Activated T-helper 9 cell treated with anti-CD3 and anti-CD28 coated beads, Interleukin-2, amount 50 U/mL, for 16 hours (primary cell): ENCODE data around the gene NCK2.

Source experiments
- DNase-seq: peaks from one replicate; pipeline ENCODE4 v3.0.0-alpha.2; 2020; ENCODE audit warnings: low read depth

NCK2 gene

DNA sequence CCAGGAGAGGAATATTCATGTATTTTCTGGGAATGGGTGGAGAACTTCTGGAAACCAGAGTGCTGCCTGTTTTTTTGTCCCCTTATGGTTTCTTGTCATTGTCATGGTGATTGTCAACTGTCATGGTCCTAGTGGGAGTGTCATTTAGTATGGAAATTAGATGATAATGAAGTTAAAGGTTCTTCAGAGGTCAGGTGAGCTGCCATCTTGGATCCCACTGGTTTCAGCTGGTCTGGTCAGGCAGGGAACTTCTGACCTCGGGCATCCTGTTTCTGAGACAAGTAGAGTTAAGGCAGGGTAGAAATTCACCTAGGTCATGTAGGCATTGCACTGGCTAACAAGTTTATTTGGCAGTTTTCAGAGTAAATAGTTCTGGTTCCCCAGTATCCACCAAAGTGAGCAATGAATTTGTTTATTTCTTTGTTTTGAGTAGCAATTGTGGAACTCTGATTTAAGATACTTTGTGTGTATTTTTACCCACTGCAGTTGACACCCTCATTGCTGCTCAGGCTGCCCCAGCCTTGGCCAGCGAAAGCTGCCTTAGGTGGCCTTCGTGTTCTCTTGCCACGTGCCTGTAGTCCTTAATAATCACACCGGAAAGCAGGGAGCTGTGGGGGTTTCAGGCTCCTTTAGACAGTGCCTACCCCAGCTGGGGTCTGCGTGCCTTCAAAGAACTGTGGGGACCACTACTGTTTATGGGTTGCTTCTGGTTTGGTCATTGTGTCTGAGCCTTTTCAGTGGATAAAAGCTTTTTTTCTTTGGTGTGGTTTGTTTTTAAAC lies 48.7 kb downstream of the NCK2 start:
- DNase-seq: no peak

DNA sequence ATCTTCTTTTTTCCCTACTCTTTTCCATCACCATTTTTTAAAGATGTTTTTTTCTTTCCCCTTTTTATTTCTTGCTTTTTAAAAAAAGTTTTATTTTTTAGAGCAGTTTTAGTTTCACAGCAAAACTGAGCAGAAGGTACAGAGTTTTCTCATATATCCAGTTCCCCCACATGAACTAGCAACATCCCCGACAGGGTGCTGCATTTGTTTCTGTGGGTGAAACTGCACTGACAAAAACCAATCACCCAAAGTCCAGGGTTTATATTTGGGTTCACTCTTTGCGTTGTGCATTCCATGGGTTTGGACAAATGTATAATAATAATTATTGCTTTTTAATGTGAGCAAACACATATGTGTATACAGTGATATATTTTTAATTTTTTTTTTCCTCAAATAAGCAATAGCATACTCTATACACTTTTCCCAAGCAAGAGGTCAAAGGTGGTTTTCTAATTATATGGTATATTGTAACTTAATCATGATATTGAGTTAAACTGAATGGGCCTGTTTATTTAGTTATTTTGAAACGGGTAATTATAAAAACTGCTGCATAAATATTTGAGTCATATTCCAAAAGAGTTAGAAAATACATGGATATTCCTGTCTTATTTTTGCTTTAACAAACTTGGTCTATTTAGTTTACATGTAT lies 50.3 kb downstream of the NCK2 start:
- DNase-seq: no peak

DNA sequence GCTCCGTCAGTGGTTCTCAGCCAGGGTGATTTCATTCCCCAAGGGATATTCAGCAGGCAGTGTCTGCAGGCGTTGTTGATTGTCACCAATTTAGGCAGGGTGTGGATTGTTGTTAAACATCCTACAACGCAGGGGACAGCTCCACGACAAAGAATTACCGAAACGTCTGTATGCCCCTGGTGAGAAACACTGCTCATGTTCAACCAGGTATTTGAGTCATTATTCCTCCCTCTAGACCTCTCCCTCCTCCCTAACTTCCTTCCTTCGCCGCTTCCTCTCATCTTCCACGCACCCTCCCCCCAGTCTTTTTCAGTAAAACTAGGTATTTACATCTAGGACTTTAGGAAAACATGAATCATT lies 50.8 kb downstream of the NCK2 start:
- DNase-seq: no peak

DNA sequence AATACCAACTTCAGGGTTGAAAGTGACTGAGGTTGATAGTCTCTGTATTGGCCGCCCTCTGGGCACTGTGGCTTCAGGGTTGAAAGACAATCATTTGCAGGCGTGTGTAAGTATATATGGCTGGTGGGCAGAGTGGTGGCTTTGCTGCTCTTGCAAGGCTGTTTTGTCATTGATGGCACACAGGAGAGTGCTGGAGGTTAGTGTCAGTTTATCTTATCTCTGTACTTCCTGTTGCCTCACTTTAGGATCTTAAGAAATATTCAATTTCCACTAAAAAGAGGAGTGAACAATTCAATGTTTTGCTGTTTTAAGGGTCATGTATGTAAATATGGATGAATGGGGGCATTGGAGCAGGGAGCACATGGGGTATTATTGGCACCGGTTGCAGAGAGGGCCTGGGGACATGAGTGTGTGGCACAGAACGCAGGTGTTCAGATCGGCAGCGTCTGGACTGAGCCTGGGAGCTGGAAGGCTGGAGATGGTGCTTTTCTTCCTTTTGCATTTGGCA lies 51.5 kb downstream of the NCK2 start:
- no peak for DNase-seq

DNA sequence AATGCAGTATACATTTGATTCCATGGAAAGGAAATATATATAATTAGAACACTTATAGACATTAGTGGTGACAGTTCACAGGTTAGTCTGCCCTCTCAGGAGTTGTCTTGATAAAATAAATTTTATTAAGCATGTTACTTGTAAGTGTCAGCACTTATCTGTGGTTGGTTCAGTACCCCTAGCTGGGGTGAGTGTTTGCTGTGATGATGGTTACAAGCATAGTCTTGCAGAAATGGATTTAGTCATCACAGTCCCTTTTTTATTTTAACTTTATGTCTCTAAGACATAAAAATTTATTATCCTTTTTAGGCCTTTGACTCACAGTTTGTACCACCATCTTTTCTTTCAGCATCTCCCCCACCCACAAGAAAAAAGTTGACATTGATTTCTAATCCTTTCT lies 52.1 kb downstream of the NCK2 start:
- no peak for DNase-seq

DNA sequence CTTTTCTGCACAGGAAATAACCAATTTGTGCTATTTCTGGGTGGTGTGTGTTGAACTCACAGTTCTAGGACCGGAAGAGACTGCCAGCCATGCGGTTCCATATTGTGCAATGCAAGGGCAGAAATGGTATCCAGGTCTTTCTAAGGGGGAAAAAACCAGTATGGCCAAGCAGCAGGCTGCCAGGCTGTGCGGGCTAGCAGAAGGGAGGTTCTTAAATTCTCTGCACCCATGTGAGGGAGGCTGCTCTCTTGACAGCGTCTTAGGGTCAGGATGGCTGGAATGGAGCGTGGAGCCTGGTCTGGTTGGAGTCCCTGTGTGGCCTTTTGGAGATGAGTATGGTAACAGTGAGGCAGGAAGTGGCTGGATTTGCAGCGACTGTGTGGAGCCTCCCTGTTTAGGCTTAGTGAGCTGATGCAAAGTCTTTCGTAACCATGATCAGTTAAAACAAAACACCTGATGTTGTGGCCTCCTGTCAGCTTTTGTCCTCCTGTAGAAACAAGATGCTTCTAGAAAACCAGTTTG lies 52.6 kb downstream of the NCK2 start:
- DNase-seq: no peak

DNA sequence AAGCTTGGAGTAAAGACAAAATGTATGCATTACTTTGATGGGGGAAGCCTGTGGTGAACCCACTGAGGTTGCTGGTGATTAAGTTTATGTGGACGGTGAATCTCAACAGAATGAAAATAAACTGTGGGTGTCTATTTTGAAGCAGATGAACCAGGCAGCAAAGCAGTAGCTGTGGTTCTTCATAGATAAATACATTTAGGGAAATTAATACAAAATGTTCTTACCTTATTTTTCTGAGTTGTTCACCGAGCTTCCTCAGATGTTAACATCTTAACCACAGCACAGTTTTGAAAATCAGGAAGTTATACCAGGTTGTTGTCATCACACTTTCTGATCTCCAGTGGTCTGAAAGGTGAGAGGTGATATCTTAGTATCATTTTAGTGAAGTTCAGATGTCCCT lies 53.9 kb downstream of the NCK2 start:
- DNase-seq: no peak

DNA sequence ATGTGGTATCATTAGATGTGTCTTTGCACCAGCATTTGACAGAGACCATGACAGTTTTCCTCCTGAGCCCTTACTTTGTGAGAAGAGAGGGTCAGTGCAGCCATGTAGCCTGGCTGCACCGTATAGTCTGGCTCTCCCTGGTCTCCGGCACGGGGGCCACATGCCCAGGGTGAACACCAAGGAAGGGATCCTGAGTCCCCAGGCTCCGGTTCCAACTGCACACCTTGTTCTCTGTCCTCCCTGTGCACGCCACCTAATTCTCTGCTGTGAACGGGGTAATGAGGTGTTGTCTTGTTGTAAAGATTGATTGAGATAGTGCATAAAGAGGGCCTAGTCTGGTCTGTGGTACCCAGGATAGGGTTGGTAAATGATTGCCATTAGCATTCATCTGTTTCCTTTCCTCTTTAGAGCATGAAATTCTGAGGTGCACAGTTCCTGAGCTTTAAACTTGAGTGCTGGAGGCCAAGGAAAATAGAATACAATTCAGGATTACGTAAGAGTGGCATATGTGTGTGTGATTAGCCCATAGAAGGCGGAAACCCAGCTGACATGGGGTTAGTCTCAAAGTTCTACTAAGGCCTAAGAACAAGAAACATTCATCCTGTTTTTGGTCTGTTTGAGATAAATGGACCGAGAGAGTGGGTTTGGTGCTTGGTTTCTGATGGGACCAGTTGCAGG lies 55.5 kb downstream of the NCK2 start:
- DNase-seq: no peak

DNA sequence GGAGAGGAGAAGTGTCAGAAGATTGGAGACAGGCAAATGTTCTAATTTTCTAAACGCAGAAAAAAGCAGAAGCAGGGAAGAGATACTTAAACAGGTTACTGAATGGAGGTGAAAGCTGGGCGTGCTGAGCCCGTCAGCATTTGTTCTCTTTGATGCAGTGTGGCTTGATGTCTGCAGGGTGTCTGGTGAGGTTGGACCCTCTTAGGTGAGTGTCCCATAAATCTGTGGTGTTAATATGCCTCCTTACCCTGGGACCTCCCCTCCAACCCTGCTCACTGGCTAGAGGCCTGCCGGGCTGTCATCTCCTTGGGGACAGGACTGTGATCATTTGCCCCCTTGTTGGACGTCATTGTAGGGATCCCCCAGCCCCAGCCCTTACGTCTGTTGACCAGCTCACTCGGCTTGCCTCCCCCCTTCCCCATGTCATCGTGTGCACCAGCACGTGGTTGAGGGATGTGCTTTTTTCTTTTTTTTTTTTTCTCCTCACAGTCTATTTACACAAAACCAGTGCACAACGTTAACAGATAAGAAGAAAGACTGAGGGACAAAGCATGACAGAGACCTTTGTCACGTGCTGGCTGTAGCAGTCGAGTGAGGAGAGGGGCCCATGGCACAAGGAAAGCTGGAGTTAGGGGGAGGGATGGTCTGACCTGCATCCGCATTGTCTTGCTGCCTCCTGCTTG lies 56.4 kb downstream of the NCK2 start:
- DNase-seq: no peak

DNA sequence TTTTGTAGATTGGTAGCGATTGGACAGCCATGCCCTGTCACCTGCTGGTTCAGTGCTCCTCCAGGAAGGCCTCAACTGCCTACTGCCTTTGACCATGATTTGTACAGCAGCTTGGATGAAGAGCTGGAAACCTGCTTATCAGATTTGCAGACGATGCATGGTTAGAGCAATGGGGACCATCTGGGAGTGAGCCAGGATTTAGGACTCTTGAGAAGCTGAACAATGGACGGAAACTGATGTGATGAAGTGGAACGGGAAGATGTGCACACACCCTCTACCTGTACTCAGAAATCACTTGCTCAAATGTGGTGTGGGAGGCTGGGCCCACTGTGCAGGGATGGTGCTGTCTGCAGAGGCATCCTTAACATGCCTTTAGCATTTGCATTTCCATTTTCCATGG lies 57.2 kb downstream of the NCK2 start:
- no peak for DNase-seq

DNA sequence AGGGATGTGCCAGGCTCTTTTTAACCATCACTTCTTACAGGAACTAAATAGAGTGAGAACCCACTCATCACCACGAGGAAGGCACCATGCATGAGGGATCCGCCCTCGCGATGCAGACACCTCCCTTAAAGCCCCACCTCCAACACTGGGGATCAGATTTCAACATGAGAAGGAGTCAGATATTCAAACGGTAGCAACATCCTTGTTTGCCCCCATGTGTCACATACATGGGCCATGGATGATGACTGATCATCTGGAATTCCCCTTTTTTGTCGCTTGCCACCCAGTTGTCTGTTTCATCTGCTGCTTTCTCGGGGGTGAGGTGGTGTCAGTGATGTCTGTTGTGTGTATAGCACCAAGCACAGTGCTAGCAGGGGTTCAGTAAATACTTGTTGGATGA lies 57.9 kb downstream of the NCK2 start:
- DNase-seq: peak; percentile 58

DNA sequence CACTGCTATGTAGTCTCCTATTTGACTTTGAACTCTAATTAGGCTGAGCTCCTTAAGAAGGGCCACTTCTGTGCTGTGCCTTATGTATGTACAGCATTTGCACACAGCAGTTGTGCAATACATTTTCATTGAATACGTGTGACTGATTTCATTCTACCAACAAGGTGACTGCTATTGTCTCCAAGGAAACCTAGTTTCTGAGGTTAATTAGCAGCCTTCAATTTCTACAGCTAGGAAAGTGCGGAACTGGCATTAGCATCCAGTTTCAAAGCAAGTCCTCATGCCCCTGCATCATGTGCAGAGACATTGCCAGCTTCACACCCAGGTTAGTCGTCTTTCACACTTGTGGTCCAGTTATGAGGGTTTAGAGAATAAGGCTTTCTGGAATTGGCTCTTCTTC lies 58.6 kb downstream of the NCK2 start:
- no peak for DNase-seq

DNA sequence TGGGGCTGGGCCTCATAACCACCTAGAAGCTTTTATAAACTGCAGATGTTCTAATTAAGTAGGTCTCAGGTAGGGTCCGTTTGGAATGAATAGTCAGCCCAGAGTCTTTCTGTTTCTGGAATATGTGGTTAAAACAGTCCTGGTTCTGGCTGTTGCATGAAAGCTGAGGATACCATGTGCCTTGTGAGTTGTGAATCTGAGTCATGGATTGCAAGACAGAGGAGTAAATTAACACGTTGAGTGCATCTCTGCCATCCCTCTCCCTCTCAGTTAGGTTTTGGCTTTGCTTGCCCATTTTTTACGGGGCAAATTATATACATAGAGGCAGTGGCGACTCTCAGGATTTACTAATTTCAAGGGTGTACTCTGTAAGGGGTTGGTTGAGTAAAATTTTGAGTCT lies 59.1 kb downstream of the NCK2 start:
- no peak for DNase-seq

DNA sequence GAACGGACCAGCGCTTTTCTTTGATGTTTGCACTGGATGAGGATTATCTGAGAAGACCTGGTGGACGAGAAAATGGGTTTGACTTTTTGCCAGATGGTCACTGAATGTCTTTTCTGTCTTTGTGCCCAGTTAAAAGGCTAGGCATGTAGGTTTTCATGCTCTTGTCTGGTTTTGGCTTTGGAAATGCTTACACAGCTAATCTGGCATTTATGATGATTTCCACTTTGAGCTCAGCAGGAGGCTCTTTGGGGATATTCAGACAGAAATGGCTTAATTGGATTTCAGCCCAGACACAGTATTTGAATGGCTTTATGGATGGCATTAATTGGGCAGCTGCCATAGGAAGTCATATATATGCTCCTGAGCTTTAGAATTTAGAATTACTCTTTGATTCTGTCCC lies 59.6 kb downstream of the NCK2 start:
- no peak for DNase-seq

DNA sequence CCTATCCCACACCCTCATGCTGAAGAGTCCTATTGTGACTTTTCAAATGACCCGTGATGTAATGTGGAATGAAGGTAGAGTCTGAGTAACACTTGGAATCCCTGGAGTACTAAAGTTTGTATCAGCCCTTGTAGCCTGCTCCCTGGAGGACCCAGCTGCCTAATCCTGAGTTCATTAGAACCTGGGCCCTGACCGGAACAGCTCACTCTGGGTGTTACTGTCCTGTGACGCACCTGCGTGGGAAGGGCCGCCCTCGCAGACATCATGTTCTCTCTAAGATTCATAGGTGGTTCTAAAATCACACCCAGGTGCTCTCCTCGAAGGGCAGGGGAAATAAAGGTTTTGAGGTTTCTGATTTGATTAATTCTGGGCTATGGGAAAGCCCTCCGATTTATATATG lies 62.3 kb downstream of the NCK2 start:
- peak; percentile 64 for DNase-seq

DNA sequence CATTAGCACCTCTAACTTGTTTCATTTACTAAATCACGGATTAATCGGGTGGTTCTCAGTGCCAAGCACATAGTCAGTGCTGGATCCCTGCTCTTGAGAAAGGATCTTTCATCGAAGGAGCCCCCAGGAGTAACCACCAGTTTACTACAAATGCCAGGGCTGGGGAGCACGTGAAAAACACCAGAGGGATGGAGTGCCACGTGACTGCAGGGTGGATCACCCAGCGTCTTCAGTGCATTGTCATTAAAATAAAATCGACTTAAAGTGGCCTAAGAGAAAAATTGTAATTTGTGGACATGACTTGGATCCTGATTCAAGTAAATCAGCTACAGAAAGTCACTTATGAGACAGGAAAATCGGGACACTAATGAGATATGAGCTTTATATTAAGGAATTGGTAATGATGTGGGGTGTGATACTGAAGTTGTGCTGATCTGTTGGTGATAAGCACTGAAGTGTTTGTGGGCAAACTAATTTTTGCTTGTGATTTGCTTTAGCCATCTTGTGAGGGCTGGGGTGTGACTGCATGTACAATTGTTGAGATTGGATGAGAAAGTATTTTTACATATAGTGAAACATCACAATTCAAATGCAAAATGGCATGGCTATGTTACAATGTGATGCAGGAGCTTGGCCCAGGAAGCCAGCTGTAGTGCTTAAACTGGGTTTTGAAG lies 63.8 kb downstream of the NCK2 start:
- DNase-seq: no peak

DNA sequence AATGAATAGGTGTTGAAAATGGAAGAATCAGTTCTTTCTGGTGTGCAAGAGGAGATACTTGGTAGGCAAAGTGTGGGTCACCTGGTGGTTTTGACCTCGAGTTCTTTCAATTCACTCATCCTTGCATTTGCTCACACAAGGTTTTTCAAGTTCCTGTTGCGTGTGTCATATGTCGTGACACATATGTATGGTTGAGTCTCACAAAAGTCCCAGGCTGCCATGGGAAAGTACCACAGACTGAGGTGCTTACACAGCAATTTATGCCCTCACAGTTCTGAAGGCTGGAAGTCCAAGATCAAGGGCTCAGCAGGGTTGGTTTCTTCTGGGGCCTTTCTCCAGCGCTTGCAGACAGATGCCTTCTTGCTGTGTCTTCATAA lies 64.4 kb downstream of the NCK2 start:
- peak; percentile 26 for DNase-seq

DNA sequence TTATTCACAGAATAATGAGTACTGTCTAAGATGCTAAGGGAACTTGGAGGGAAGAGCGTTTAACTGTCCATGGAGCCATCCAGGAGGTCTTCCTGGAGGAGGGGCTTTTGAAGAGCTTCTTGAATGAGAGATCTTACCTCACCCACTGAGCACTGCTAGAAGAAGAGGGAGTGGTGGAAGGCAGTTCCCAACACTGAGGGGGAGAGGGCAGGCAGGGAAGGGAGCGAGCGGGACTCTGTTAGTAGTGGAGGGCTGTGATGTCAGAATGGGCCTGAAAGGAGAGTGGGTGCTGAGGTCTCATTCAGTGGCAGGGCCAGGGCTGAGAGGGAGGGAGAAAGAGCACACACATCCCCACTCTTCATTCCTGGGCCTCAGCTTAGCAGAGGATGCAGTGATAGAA lies 65.0 kb downstream of the NCK2 start:
- DNase-seq: no peak

DNA sequence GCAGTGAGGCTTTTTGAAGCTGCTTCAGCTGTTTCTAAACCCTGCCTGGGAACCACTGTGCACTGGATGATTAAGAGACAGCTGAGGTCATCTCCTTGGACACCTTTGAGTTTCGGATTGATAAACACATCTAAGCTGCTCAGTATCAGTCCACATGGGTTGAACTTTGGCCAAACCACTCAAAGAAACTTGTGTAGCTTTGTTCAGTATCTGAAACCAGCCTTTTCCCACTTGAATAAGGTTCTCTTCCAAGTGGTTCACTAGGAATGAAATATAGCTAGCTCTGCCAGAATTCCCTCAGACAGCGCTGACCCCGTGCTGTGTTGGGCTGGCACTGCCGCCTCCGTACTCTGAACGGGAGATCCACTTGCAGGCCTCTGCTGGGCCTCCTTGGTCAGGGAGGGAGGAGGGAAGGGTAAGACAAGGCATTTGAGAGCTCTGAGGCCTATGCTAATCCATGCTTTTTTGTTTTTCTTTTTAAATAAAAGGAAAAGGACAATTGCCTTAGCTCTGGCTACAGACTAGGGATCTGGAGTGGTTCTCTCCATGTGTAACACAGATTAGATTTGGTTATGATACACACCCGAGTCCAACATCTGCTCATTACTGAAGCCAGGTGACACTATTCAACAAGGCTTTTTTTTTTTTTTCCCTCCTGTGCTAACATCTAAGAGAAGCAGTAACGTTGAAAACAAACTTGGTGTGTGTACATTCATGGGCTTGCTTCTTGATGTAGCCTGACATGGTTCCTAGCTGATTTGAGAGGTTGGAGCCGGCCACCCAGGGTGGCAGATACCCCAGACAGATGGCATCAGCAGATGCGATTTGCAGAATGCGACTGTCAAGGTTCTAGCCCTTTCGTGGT lies 67.7 kb downstream of the NCK2 start:
- DNase-seq: no peak

DNA sequence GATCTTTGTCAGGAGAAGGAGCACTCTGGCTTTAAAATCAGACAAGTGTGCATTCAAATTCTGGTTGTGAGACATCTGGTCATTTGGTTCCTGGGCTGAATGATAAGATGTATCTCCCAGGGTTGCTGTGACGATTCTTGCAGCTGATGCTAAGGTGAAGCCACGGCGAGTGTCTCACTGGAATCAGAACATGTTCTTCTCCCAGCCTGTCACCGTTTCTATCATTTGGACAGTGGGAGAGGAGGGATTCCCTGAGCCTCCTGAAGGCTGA lies 68.3 kb downstream of the NCK2 start:
- DNase-seq: no peak

DNA sequence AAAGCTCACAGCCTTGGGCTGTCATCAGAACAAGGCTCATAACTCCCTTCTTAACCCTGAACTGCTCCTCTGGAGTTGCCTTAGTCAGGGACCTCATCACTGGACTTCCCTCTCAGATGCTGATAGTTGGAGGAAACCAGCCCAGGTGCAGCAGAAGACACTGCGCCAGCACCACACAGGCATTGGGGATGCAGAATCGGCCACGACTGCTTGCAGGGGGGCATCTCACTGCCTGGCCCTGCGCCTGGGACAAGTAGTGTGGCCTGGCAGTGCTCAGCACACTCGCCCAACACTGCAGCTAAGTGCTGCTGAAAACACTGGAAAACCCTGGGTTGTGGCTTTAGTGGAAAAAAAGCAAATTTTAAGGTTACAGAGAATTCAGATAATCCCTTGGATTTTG lies 68.7 kb downstream of the NCK2 start:
- DNase-seq: no peak
